Activated naive CD8-positive, alpha-beta T cell treated with anti-CD3 and anti-CD28 coated beads, Interleukin-2, amount 10 ng/mL, durations not matched to agents 7 days and 5 days (primary cell): ENCODE results near the gene GMPPA. TPM values are rescaled to one million over a fixed set of nuclear protein-coding genes. Genes with fewer than 3 reads are reported as not detected.
A peak's percentile ranks its signal among the peaks of the same experiment; 100 is the strongest.

Experiments used
- ATAC-seq: fragments of 150-1000 bp; cut with Tn5 transposase; one replicate; pipeline ENCODE4 v1.10.0; 2021; ENCODE audit warnings: low read depth, moderate library complexity
- POLR2A ChIA-PET: fragments of 350-600 bp; sonication (Branson Sonifier 250); formaldehyde crosslinking; loops from one replicate; lab custom pipeline; 2021; ENCODE audit warnings: antibody characterized with exemption; lab: Charles Lee
- DNase-seq: peaks from one replicate; pipeline ENCODE4 v3.0.0; 2021
- H3K27ac Mint-ChIP-seq: one replicate; pipeline ENCODE4 v1.8.0; 2022; ENCODE audit warnings: mild to moderate bottlenecking, mixed read lengths
- H3K27me3 Mint-ChIP-seq: one replicate; pipeline ENCODE4 v1.8.0; 2022; ENCODE audit warnings: mild to moderate bottlenecking, moderate library complexity, mixed read lengths
- H3K36me3 Mint-ChIP-seq: one replicate; pipeline ENCODE4 v1.8.0; 2021; ENCODE audit warnings: mild to moderate bottlenecking, mixed read lengths
- H3K4me1 Mint-ChIP-seq: one replicate; pipeline ENCODE4 v1.8.0; 2021; ENCODE audit warnings: mixed read lengths
- H3K4me3 Mint-ChIP-seq: one replicate; pipeline ENCODE4 v1.8.0; 2022; ENCODE audit warnings: mild to moderate bottlenecking, moderate library complexity, mixed read lengths
- H3K9me3 Mint-ChIP-seq: one replicate; pipeline ENCODE4 v1.8.0; 2021; ENCODE audit warnings: mixed read lengths
- total RNA-seq, 2 experiments: library from RNA; stranded (reverse); gene quantifications; one replicate each; pipeline ENCODE4 v1.2.3, GENCODE V29; 2021

GMPPA gene
- total RNA-seq: 10 to 100 TPM; 31.3 to 32.6 TPM

DNA sequence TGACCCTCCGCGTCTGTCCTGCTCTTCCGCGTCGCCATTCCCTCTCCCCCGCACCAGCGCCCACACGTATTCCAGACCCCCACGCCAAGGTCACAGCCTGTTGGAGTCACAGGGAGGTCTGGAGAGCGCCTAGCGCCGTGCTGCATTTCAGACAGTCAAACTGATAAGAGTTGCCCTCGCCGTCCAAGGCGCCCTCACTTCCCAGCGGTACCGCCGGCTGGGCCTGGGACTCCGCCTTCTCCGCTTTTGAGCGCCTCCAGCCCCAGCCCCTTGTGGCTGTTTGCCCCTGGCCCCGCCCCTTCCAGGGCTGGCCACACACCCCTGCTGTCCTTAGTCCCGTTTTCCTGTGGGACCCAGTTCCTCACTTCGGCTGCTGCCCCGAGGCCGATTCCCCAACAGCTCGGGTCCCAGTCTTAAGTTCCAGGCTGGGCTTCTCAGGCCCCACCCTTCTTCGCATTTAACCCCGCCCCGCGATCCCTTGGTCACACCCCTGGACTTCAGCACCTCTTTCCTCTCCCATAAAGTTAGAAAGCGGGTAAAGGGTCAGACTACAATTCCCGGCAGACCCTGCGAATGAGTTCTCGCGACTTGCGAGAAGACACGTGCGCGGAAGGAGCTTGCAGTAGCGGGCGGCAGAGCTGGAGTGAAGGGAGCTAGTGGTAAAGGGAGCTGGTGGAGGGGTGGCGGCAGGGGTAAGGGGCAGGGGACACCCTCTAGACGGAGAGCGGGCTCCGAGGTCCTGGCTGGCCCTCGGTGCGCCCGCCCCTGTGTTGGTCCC lies at the start of gene GMPPA:
Gene GMPPA (plus strand): TSS at position 612 of the 778 bp plus-strand sequence. CDS start 1,085 bp downstream, outside the sequence.
- ATAC-seq (peak; percentile 92), DNase-seq (peak; percentile 92)
- Mint-ChIP-seq H3K4me3 (peak within 1 kb of the TSS; percentile 93), H3K27ac (peak within 1 kb of the TSS; percentile 73), H3K9me3 (no peaks in the 10 kb centered on the region), H3K27me3 (peaks cover 43% of the 10 kb centered on the region), H3K36me3 (no peaks in the 10 kb centered on the region), H3K4me1 (peaks cover 22% of the 10 kb centered on the region)
- POLR2A ChIA-PET: interaction anchor here (0.6 to 2.4 kb wide), 13 partner anchors 9 to 1555 kb away, joined by 3 to 13 read pairs (median 3); partner anchors contain the start of genes DNPEP, STK11IP and TMEM198

DNA sequence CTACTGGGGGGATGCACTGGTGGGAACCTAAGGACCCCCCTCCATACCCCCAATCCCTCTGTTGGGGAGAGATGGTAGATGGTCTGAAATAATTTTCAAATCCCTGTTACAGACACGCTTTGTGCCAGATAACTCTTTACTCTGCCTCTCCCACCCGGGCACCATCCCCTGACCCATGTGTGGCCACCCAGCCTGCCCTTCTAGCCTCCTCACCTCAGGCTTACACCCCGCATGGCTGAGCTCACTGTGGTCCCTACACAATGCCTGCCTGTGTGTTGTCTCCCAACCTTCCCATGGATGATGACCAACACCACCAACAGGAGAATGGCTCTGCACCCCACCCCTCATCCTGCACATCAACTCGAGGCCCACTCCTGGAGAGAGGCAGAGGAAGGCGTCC lies 49.1 kb upstream of the GMPPA start:
- POLR2A ChIA-PET: interaction anchor here (0.6 kb wide), 1 partner anchor 14 kb away, joined by 3 read pairs; no protein-coding TSS in a partner anchor
- Mint-ChIP-seq H3K36me3 (no peaks in the 10 kb centered on the region), H3K9me3 (no peaks in the 10 kb centered on the region), H3K4me3 (peak overlapping the region; percentile 11), H3K4me1 (peaks cover 32% of the 10 kb centered on the region), H3K27ac (peak overlapping the region; percentile 69), H3K27me3 (peaks cover 14% of the 10 kb centered on the region)
- DNase-seq: no peak
- no peak for ATAC-seq

DNA sequence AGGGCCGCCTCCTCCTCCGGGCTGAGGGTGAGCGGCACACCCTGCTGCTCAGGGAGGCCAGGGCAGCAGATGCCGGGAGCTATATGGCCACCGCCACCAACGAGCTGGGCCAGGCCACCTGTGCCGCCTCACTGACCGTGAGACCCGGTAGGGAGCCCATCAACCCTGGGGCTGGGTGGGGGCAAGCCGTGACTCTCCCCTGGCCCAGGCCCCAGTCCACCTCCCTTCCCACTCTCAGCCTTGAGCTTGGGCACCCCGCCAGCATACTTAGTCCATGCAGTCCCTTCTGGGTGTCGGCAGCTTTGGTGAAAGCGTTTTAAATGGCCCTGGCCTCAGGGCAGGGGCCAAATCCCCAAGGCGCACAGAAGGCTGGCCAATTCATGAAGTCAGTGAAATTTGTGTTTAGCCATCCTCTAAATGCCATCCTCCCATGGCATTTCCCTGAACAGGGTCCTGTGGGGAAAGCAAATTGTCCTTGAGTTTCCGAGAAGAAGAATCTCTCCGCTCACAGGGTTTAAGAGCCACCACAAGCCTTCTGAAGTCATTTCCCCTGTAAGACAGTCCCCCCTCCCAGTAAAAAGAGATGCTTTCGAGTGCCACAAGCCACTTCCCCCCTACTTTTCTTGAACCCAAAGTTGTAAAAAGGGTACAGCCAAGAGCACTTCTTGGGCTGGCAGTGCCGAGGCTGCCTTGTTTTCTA lies 46.9 kb upstream of the GMPPA start:
- POLR2A ChIA-PET: interaction anchor here (1.0 kb wide), 1 partner anchor 15 kb away, joined by 4 read pairs; no protein-coding TSS in a partner anchor
- Mint-ChIP-seq H3K27ac (peak overlapping the region; percentile 75), H3K27me3 (peaks cover 9% of the 10 kb centered on the region), H3K36me3 (no peaks in the 10 kb centered on the region), H3K4me3 (peak overlapping the region; percentile 31), H3K4me1 (peaks cover 37% of the 10 kb centered on the region), H3K9me3 (no peaks in the 10 kb centered on the region)
- DNase-seq (peak; percentile 42), ATAC-seq (peak; percentile 75)

DNA sequence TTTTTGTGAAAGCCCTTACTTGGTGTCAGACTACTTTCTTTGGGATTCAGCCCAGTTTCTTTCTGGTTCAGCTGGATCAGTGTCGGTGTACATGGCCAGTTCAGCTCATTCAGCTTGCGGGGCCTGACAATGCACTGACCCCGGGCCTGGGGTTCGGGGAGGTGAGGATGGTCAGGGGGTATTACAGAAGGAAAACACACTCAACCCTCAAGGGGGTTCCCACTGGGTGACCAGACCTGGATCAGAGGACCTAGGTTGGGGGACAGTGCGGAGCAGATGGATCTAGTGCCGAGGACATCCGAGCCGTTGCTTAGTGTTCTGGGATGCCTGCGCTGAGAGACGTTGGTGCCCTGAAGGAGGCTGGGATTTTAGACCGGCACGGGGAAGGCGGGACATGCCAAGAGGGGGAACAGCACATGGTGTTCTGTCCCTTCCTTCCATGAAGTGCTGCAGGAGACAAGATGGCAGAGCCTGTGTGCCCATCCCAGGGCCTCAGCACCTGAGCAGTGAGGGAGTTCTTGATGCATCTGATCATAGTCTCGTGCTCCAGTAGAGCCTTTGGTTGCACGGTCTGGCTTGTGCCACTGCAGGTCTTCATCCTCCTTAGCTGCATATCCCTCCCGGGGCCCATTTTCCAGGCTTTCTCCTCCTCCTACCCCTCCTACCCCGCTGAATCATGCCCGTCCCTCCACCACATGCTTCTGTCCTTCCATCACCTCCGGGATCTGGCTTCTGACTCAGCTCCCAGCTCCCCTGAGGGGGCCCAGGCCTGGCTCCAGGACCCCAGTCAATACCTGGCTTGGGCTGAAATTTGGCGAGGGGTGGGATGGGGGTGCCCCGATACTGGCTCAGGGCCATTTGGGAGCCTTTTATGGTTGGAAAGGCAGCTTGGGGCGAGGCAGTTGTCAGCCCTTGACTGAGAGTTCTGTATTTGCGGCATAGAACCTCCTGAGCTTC lies 46.1 kb upstream of the GMPPA start:
- peak overlapping the region; percentile 31 for H3K4me3 Mint-ChIP-seq
- peaks cover 7% of the 10 kb centered on the region for H3K27me3 Mint-ChIP-seq
- H3K27ac Mint-ChIP-seq: peak overlapping the region; percentile 81
- no peak for DNase-seq
- POLR2A ChIA-PET: interaction anchor here (0.9 to 1.4 kb wide), 3 partner anchors 8 to 46 kb away, joined by 3 to 4 read pairs (median 4); partner anchors contain the start of gene GMPPA
- no peak for ATAC-seq
- H3K9me3 Mint-ChIP-seq: no peaks in the 10 kb centered on the region
- H3K36me3 Mint-ChIP-seq: no peaks in the 10 kb centered on the region
- H3K4me1 Mint-ChIP-seq: peaks cover 37% of the 10 kb centered on the region

DNA sequence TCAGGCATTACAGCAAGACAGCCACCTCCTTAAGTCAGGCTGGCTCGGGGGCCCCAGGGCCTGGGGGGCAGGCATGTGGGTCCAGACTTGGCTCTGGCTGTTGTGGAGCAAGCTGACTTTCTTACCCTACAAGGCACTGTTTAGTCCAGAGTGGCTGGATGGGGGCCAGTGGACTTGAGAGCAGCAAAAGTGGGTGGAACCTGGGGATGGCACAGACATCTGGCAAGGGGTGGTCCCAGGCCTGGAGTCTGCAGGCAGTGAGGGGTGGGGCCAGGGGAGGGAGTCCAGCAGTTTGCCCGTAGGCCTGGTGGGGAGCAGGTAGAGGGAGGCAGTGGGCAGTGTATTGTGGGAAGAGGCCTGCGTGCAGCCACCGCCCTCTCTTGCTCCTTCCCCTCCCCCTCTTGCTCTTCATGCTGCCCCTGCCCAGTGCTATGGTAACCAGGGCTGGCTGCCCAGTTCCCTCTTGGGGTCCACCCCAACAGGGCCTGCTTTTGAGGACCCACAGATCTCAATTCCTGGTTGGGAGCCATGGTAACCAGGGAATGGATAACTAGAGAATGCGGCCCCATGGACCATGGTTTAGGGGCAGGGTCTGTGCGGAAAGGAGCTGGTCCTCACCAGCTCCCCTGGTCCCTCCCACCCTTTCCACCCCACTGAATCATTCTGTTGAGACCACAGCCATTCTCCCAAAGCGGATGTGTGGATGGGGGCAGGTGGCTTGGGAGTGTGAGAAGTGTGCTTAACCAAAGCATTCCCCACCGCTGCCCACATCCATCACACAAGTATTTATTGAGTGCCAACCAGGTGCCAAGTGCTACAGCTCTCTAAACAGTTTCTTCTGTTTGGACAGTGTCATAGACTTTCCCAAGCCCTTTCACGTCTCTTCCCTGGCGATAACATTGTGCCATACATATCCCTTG lies 44.8 kb upstream of the GMPPA start:
- POLR2A ChIA-PET: interaction anchor here (0.9 to 1.4 kb wide), 2 partner anchors 7 to 45 kb away, joined by 3 to 4 read pairs; partner anchors contain the start of gene GMPPA

DNA sequence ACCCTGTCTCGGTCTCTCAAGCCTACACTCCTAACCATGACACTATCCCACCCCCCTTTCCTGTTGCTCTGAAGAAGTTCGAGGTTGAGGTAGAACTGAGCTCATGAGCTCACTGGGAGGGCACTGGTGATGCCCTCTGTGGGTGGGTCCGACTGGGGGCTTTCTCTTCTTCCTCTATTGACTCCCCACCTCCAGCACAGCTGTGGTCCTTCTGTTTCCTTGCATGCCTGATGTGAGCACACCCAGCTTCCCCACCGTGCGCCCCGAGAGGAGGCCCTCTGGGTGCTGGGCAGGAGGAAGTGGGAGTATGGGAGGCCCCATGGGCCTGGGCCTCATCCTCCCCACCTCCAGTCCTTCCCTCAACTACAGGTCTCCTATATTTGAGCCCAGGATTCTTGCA lies 43.1 kb upstream of the GMPPA start:
- DNase-seq: no peak
- Mint-ChIP-seq H3K4me3 (no peak overlapping the region), H3K27ac (no peak overlapping the region), H3K9me3 (no peaks in the 10 kb centered on the region), H3K36me3 (no peaks in the 10 kb centered on the region), H3K27me3 (no peaks in the 10 kb centered on the region), H3K4me1 (peaks cover 38% of the 10 kb centered on the region)
- no peak for ATAC-seq
- POLR2A ChIA-PET: no interaction called here

More for the DNA sequence above, 44.8 kb upstream of the GMPPA start:
- Mint-ChIP-seq H3K4me1 (peaks cover 42% of the 10 kb centered on the region), H3K36me3 (no peaks in the 10 kb centered on the region), H3K9me3 (no peaks in the 10 kb centered on the region), H3K27me3 (peaks cover 7% of the 10 kb centered on the region), H3K27ac (peak overlapping the region; percentile 81), H3K4me3 (peak overlapping the region; percentile 36)
- DNase-seq (no peak), ATAC-seq (no peak)

DNA sequence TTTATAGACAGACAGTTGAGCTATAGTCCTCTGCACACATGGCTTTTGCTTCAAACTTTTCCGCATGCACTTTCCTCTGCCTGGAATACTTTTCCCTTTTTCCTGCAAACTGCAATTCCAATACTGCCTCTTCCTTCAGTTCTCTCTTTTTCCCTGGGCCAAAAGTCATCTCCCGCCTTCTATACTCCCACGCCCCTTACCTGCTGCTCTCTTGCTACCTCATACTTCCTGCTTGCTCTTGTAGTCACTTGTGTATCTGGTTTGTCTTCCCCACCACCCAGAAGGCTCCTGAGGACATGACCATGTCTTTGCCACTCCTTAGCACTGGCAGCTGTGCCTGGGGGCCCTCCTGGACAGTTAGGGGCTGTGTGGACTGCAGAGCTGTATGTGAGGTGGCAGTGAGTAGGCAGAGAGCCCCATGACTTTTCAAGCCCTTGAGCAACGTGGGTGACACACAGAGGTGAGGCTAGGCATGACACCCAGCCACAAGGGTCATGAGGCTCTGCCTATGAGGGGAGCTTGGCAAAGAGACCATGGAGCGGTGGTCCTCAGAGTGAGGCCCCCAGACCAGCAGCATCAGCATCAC lies 40.8 kb upstream of the GMPPA start:
- Mint-ChIP-seq H3K4me1 (peaks cover 24% of the 10 kb centered on the region), H3K36me3 (no peaks in the 10 kb centered on the region), H3K4me3 (peak overlapping the region; percentile 17), H3K9me3 (no peaks in the 10 kb centered on the region), H3K27ac (peak overlapping the region; percentile 85), H3K27me3 (no peaks in the 10 kb centered on the region)
- POLR2A ChIA-PET: interaction anchor here (0.6 to 1.4 kb wide), 6 partner anchors 16 to 68 kb away, joined by 3 to 4 read pairs (median 3); no protein-coding TSS in a partner anchor
- DNase-seq: no peak
- ATAC-seq: peak; percentile 63

DNA sequence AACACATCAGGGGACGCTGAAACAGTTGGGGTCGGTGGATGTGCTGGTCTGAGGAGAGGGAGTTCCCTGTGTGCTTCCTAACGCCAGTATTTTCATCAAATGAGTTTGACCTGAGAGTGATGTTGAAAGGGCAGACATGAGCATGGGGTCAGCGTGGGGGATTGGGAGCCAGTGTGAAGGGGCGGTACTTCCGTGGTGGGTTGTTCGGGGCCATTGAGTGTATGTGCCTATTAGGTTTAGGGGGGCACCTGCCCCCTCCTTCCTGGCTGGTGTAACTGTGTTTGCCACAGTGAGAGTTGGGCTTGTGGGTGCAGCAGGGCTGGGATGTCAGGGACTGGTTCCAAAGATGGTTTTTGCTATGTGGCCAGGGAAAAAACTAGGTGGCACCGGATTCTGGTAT lies 39.7 kb upstream of the GMPPA start:
- H3K4me1 Mint-ChIP-seq: peaks cover 17% of the 10 kb centered on the region
- H3K36me3 Mint-ChIP-seq: no peaks in the 10 kb centered on the region
- H3K4me3 Mint-ChIP-seq: no peak overlapping the region
- no peaks in the 10 kb centered on the region for H3K27me3 Mint-ChIP-seq
- ATAC-seq (no peak), DNase-seq (no peak)
- POLR2A ChIA-PET: interaction anchor here (1.0 to 1.4 kb wide), 3 partner anchors 17 to 71 kb away, joined by 3 to 4 read pairs (median 3); no protein-coding TSS in a partner anchor
- peak overlapping the region; percentile 59 for H3K27ac Mint-ChIP-seq
- H3K9me3 Mint-ChIP-seq: no peaks in the 10 kb centered on the region

DNA sequence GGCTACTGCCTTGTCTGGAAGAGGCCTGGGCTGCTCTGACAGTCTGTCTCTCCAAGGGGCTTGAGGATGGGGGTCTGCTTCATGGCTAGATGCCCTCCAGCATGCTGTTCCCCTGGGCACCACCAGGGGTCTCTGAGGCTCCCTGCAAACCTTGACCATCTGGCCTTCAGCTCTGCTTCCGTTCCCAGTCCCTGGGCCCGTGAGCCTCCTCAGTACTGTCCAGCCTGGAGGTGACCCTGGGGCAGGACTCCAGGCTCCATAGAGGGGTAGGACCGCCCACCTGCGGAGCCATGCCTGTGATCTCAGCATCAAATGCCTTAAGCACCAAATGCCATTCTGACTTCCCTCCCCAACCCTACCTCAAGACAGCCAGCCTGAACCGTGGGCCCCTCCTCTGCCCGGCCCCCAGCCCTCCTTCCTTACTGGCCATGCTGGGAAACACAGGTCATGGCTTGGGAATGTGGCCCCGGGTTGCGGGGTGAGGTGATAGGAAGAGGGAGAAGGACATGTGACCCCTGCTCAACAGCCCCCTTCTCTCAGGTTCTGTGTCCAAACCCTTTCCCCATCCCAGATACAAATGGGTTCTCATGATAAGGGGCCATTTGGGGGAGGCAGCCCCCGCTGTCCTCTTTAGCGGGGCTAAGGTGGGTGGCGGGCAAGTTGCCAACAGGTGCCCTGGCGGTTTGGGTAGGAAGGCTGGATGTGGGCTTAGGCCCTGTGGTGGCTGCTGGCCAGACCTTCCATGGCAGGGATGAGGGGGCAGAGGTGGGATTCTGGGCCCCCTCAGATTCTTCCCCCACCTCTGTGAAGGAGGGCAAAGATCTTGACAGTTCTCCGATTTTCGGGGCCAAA lies 39.0 kb upstream of the GMPPA start:
- POLR2A ChIA-PET: interaction anchor here (1.0 kb wide), 1 partner anchor 70 kb away, joined by 3 read pairs; no protein-coding TSS in a partner anchor
- Mint-ChIP-seq H3K36me3 (no peaks in the 10 kb centered on the region), H3K9me3 (no peaks in the 10 kb centered on the region), H3K27ac (no peak overlapping the region), H3K4me3 (no peak overlapping the region), H3K27me3 (no peaks in the 10 kb centered on the region), H3K4me1 (peaks cover 17% of the 10 kb centered on the region)
- DNase-seq (peak; percentile 61), ATAC-seq (no peak)

DNA sequence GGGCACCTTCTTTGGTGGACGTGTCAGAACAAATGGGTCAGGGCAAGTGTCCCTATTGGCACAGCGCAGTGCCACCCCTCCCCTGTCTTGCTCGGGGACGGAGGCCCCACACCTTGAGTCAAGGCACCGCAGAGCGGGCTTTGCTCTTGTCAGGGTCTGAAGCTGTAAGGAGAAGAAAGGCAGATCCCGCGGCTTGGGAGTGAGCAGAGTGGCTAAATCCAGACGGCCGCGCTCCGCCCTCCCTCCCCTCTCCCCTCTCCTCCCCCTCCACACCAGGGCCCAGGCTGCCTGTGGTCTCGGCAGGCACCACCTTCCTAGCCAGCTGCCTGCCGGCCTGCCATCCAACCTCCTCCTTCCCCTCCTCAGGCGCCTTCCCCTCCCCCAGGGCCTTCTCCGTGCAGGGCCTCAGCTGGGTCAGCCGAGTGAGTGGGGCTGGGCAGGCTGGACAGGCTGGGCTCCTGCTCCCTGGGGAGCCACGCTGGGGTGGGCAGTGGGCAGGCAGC lies 38.2 kb upstream of the GMPPA start:
- H3K27ac Mint-ChIP-seq: peak overlapping the region; percentile 87
- no peaks in the 10 kb centered on the region for H3K27me3 Mint-ChIP-seq
- no peaks in the 10 kb centered on the region for H3K9me3 Mint-ChIP-seq
- DNase-seq (no peak), ATAC-seq (no peak)
- no peaks in the 10 kb centered on the region for H3K36me3 Mint-ChIP-seq
- POLR2A ChIA-PET: interaction anchor here (0.7 to 1.3 kb wide), 3 partner anchors 8 to 14 kb away, joined by 3 to 4 read pairs (median 3); no protein-coding TSS in a partner anchor
- no peak overlapping the region for H3K4me3 Mint-ChIP-seq
- H3K4me1 Mint-ChIP-seq: peaks cover 13% of the 10 kb centered on the region
